GM23248 (cell line): ENCODE data around the gene KRT82. TPM values are rescaled to one million over a fixed set of nuclear protein-coding genes. Genes with fewer than 3 reads are reported as not detected.

Experiments used
- DNase-seq: peaks from one replicate; pipeline ENCODE4 v3.0.0-alpha.2; 2015
- H2AFZ ChIP-seq: fragments of 200-600 bp; sonication (generic); 2 replicates; pipeline ENCODE4 v1.6.1; 2016; ENCODE audit warnings: antibody characterized with exemption
- H3F3A ChIP-seq: fragments of 200-600 bp; sonication (generic); 2 replicates; pipeline ENCODE4 v1.6.1; 2016; ENCODE audit warnings: mild to moderate bottlenecking, antibody characterized with exemption, mixed run types; ENCODE audit not compliant: insufficient read depth
- H3K27ac ChIP-seq: fragments of 200-600 bp; sonication (generic); 2 replicates; pipeline ENCODE4 v1.5.1; 2016; ENCODE audit warnings: mild to moderate bottlenecking
- H3K27me3 ChIP-seq: fragments of 200-600 bp; sonication (generic); replicated peaks from 2 replicates; pipeline ENCODE4 v1.6.1; 2016; ENCODE audit warnings: mild to moderate bottlenecking; ENCODE audit not compliant: insufficient read depth
- H3K36me3 ChIP-seq: fragments of 200-600 bp; sonication (generic); 2 replicates; pipeline ENCODE4 v1.6.1; 2016; ENCODE audit warnings: low read depth, mild to moderate bottlenecking
- H3K4me1 ChIP-seq: fragments of 200-600 bp; sonication (generic); 2 replicates; pipeline ENCODE4 v1.6.1; 2016; ENCODE audit warnings: mild to moderate bottlenecking; ENCODE audit not compliant: insufficient read depth
- H3K4me2 ChIP-seq: fragments of 200-600 bp; sonication (generic); one replicate; pipeline ENCODE4 v1.6.1; 2016; ENCODE audit warnings: mild to moderate bottlenecking; ENCODE audit not compliant: unreplicated experiment
- H3K4me3 ChIP-seq: fragments of 200-600 bp; sonication (generic); 2 replicates; pipeline ENCODE4 v1.5.1; 2016; ENCODE audit warnings: mild to moderate bottlenecking
- H3K79me2 ChIP-seq: fragments of 200-600 bp; sonication (generic); 2 replicates; pipeline ENCODE4 v1.6.1; 2016; ENCODE audit warnings: mild to moderate bottlenecking; ENCODE audit not compliant: insufficient read depth
- H3K9ac ChIP-seq: fragments of 200-600 bp; sonication (generic); 2 replicates; pipeline ENCODE4 v1.6.1; 2016; ENCODE audit warnings: mild to moderate bottlenecking
- H3K9me2 ChIP-seq: fragments of 200-600 bp; sonication (generic); 2 replicates; pipeline ENCODE4 v1.6.1; 2016; ENCODE audit warnings: mixed run types, mild to moderate bottlenecking, moderate library complexity; ENCODE audit not compliant: insufficient read depth
- H3K9me3 ChIP-seq: fragments of 200-600 bp; sonication (generic); one replicate; pipeline ENCODE4 v1.6.1; 2017; ENCODE audit warnings: low read depth
- H4K20me1 ChIP-seq: fragments of 200-600 bp; sonication (generic); 2 replicates; pipeline ENCODE4 v1.6.0; 2016; ENCODE audit not compliant: insufficient read depth
- EZH2 ChIP-seq: fragments of 200-600 bp; sonication (generic); IDR thresholded peaks from 2 replicates; pipeline ENCODE4 v1.6.1; 2018; ENCODE audit warnings: antibody characterized with exemption, mild to moderate bottlenecking; ENCODE audit not compliant: insufficient read depth, poor library complexity, severe bottlenecking
- EZH2phosphoT487 ChIP-seq: fragments of 200-600 bp; sonication (generic); IDR thresholded peaks from 2 replicates; pipeline ENCODE4 v1.6.1; 2018; ENCODE audit warnings: antibody characterized with exemption, moderate library complexity, mild to moderate bottlenecking, low read depth; ENCODE audit not compliant: insufficient read depth
- WGBS, 2 experiments: methylation state at CpG; one replicate each; pipeline ENCODE4 v1.1.6; 2015 to 2017; ENCODE audit warnings: low lambda C conversion rate in 2 of 2, low coverage in 1 of 2; ENCODE audit errors: missing lambda C conversion rate in 2 of 2; 5-methylcytosine and 5-hydroxymethylcytosine counted together
- in situ Hi-C: fragments of 300-500 bp; cut with MboI; formaldehyde crosslinking; loops from 2 replicates; pipeline ENCODE4 v1.15.0; 2020
- polyA plus RNA-seq: library from polyadenylated mRNA; unstranded; fragments of >200 nt; fragmentation: Nextera tagmentation; extraction: Ambion mirVana; gene quantifications from 2 replicates; pipeline ENCODE4 v1.2.1, GENCODE V29; 2016
- total RNA-seq: library from RNA; depleted of rRNA; stranded (reverse); fragments of >200 nt; shearing (Covaris generic); gene quantifications from 2 replicates; pipeline ENCODE4 v1.2.3, GENCODE V29; 2014

The KRT82 gene
- total and polyA plus RNA-seq, 2 experiments from 2014 or later = not detected

- Histone ChIP-seq H3K27me3 (peaks cover 30% of the 10 kb centered on the region), H3F3A (no peaks in the 10 kb centered on the region), H3K79me2 (no peaks in the 10 kb centered on the region), H3K27ac (no peak overlapping the region), H3K9me3 (no peaks in the 10 kb centered on the region), H3K36me3 (no peaks in the 10 kb centered on the region), H3K9me2 (no peaks in the 10 kb centered on the region), H3K4me1 (no peaks in the 10 kb centered on the region), H4K20me1 (no peaks in the 10 kb centered on the region), H3K4me2 (no peak overlapping the region), H3K4me3 (no peak overlapping the region), H2AFZ (no peak overlapping the region), H3K9ac (no peak overlapping the region)
- in situ Hi-C loops = no loop called here
- no peak for TF ChIP-seq EZH2phosphoT487
- TF ChIP-seq EZH2 = no peak
- 73 to 76% methylated on average over 8 of the region's 8 CpGs for WGBS, 2 experiments
- no peak for DNase-seq
These were observed 56.0 kb downstream of the KRT82 start for GRCh38 chr12:52350021-52350620.

- H3F3A ChIP-seq = no peaks in the 10 kb centered on the region
- H3K9ac ChIP-seq = no peak overlapping the region
- no peaks in the 10 kb centered on the region for H3K36me3 ChIP-seq
- no peak overlapping the region for H3K4me2 ChIP-seq
- no peaks in the 10 kb centered on the region for H3K79me2 ChIP-seq
- H3K4me1 ChIP-seq = no peaks in the 10 kb centered on the region
- H3K9me2 ChIP-seq = no peaks in the 10 kb centered on the region
- no peak for TF ChIP-seq EZH2
- no peak for TF ChIP-seq EZH2phosphoT487
- no peaks in the 10 kb centered on the region for H4K20me1 ChIP-seq
- peaks cover 21% of the 10 kb centered on the region for H3K27me3 ChIP-seq
- in situ Hi-C loops = no loop called here
- no peaks in the 10 kb centered on the region for H3K9me3 ChIP-seq
- no peak for DNase-seq
- no peak overlapping the region for H3K27ac ChIP-seq
- 64 to 74% methylated on average over 6 of the region's 6 CpGs for WGBS, 2 experiments
- no peak overlapping the region for H3K4me3 ChIP-seq
- no peak overlapping the region for H2AFZ ChIP-seq
These were observed 56.9 kb downstream of the KRT82 start for GRCh38 chr12:52349196-52349595.

GRCh38 chr12:52347551-52348510 lies 58.3 kb downstream of the KRT82 start:
- Histone ChIP-seq H4K20me1 (no peaks in the 10 kb centered on the region), H3K79me2 (no peaks in the 10 kb centered on the region), H3K4me1 (no peaks in the 10 kb centered on the region), H3K4me2 (no peak overlapping the region), H3K9ac (no peak overlapping the region), H2AFZ (no peak overlapping the region), H3K9me3 (no peaks in the 10 kb centered on the region), H3K4me3 (no peak overlapping the region), H3K27me3 (peaks cover 13% of the 10 kb centered on the region), H3F3A (no peaks in the 10 kb centered on the region), H3K36me3 (no peaks in the 10 kb centered on the region), H3K27ac (no peak overlapping the region), H3K9me2 (no peaks in the 10 kb centered on the region)
- no peak for TF ChIP-seq EZH2
- 64 to 71% methylated on average over 16 of the region's 16 CpGs for WGBS, 2 experiments
- no peak for DNase-seq
- in situ Hi-C loops = no loop called here

GRCh38 chr12:52347016-52347415 lies 59.1 kb downstream of the KRT82 start:
- H3F3A ChIP-seq = no peaks in the 10 kb centered on the region
- WGBS, 2 experiments = 74 to 82% methylated on average over 9 of the region's 9 CpGs
- no peak overlapping the region for H2AFZ ChIP-seq
- no peaks in the 10 kb centered on the region for H3K9me2 ChIP-seq
- H3K79me2 ChIP-seq = no peaks in the 10 kb centered on the region
- H3K27ac ChIP-seq = no peak overlapping the region
- DNase-seq = no peak
- H3K4me2 ChIP-seq = no peak overlapping the region
- no peaks in the 10 kb centered on the region for H3K4me1 ChIP-seq
- TF ChIP-seq EZH2 (no peak), EZH2phosphoT487 (no peak)
- no peaks in the 10 kb centered on the region for H3K9me3 ChIP-seq
- peaks cover 16% of the 10 kb centered on the region for H3K27me3 ChIP-seq
- no peak overlapping the region for H3K4me3 ChIP-seq
- no peaks in the 10 kb centered on the region for H4K20me1 ChIP-seq
- H3K36me3 ChIP-seq = no peaks in the 10 kb centered on the region
- in situ Hi-C loops = no loop called here
- H3K9ac ChIP-seq = no peak overlapping the region
